CD14-positive monocyte (primary cell): Measurements from ENCODE around the gene CHURC1. TPM values are rescaled to one million over a fixed set of nuclear protein-coding genes. Genes with fewer than 3 reads are reported as not detected.

Source experiments
- DNase-seq, 3 donors: peaks; one replicate each; pipeline ENCODE4 v3.0.0-alpha.2; 2011 to 2022
- H2AFZ ChIP-seq: 2 replicates; pipeline ENCODE4 v1.6.0; 2012; ENCODE audit warnings: mild to moderate bottlenecking, low read depth, low read length, inconsistent platforms; ENCODE audit not compliant: insufficient read depth, poor library complexity, severe bottlenecking
- H3K27ac ChIP-seq, 2 donors: 1 replicate in 1 of 2; 2 replicates in 1 of 2; pipeline ENCODE4 v1.5.1; 2012 to 2013; ENCODE audit warnings: low read length in 2 of 2, control low read depth in 1 of 2, inconsistent platforms in 1 of 2, low read depth in 1 of 2, mild to moderate bottlenecking in 1 of 2
- H3K27me3 ChIP-seq, 2 donors: one replicate each; pipeline versions ENCODE4 v1.6.0 to v1.6.1; 2011 to 2013; ENCODE audit warnings: low read length in 2 of 2; ENCODE audit not compliant: control insufficient read depth in 2 of 2, insufficient read depth in 2 of 2
- H3K36me3 ChIP-seq, 2 donors: replicated peaks in 1 of 2; 1 replicate in 1 of 2; 2 replicates in 1 of 2; pipeline versions ENCODE4 v1.5.1 to v1.6.1; 2012 to 2013; ENCODE audit warnings: low read length in 2 of 2, control low read depth in 1 of 2, inconsistent platforms in 1 of 2, mild to moderate bottlenecking in 1 of 2; ENCODE audit not compliant: insufficient read depth in 2 of 2, control insufficient read depth in 1 of 2
- H3K4me1 ChIP-seq, 2 donors: 1 replicate in 1 of 2; 2 replicates in 1 of 2; pipeline versions ENCODE4 v1.5.1 to v1.6.1; 2012 to 2013; ENCODE audit warnings: low read length in 2 of 2, control low read depth in 1 of 2, inconsistent platforms in 1 of 2, mild to moderate bottlenecking in 1 of 2, moderate library complexity in 1 of 2; ENCODE audit not compliant: insufficient read depth in 2 of 2, control insufficient read depth in 1 of 2
- H3K4me2 ChIP-seq: replicated peaks from 2 replicates; pipeline ENCODE3; 2012; ENCODE audit warnings: low read length, moderate library complexity, mild to moderate bottlenecking; ENCODE audit not compliant: poor library complexity, severe bottlenecking; ENCODE audit errors: extremely low read depth
- H3K4me3 ChIP-seq, 3 experiments: fragments of 200-600 bp in 1 of 3; sonication (generic) in 1 of 3; replicated peaks in 1 of 3; 1 replicate in 2 of 3; 2 replicates in 1 of 3; pipeline ENCODE4 v1.5.1; 2011 to 2013; ENCODE audit warnings: low read length in 3 of 3, mild to moderate bottlenecking in 3 of 3, control low read depth in 2 of 3, low read depth in 2 of 3, inconsistent platforms in 1 of 3, moderate library complexity in 1 of 3
- H3K79me2 ChIP-seq: 2 replicates; pipeline ENCODE4 v1.6.0; 2012; ENCODE audit warnings: mild to moderate bottlenecking, control low read depth, inconsistent platforms, low read length, moderate library complexity; ENCODE audit not compliant: insufficient read depth
- H3K9ac ChIP-seq: 2 replicates; pipeline ENCODE4 v1.6.0; 2017; ENCODE audit warnings: low read length, mild to moderate bottlenecking; ENCODE audit not compliant: insufficient read depth, poor library complexity, severe bottlenecking
- H3K9me3 ChIP-seq, 2 donors: replicated peaks in 1 of 2; 1 replicate in 1 of 2; 2 replicates in 1 of 2; pipeline versions ENCODE4 v1.5.1 to v1.6.1; 2012 to 2013; ENCODE audit warnings: low read length in 2 of 2, control low read depth in 1 of 2; ENCODE audit not compliant: control insufficient read depth in 1 of 2, insufficient read depth in 1 of 2
- H4K20me1 ChIP-seq: 2 replicates; pipeline ENCODE4 v1.6.0; 2012; ENCODE audit warnings: mild to moderate bottlenecking, low read length, control low read depth, moderate library complexity; ENCODE audit not compliant: insufficient read depth
- H3K27ac Mint-ChIP-seq, 7 donors: one replicate each; pipeline ENCODE4 v1.8.0; 2020; ENCODE audit warnings: mild to moderate bottlenecking in 7 of 7, mixed read lengths in 7 of 7, moderate library complexity in 6 of 7, inconsistent platforms in 2 of 7
- H3K27me3 Mint-ChIP-seq, 3 donors: one replicate each; pipeline ENCODE4 v1.8.0; 2021 to 2022; ENCODE audit warnings: low read depth in 3 of 3, mild to moderate bottlenecking in 3 of 3, mixed read lengths in 3 of 3, moderate library complexity in 3 of 3, inconsistent platforms in 1 of 3
- H3K36me3 Mint-ChIP-seq, 2 donors: one replicate each; pipeline ENCODE4 v1.8.0; 2020; ENCODE audit warnings: mixed read lengths in 2 of 2, inconsistent platforms in 1 of 2, mild to moderate bottlenecking in 1 of 2
- H3K4me1 Mint-ChIP-seq: one replicate; pipeline ENCODE4 v1.8.0; 2020; ENCODE audit warnings: mild to moderate bottlenecking, mixed read lengths
- H3K4me3 Mint-ChIP-seq, 2 donors: one replicate each; pipeline ENCODE4 v1.8.0; 2020; ENCODE audit warnings: mild to moderate bottlenecking in 2 of 2, mixed read lengths in 2 of 2, moderate library complexity in 1 of 2
- H3K9me3 Mint-ChIP-seq, 7 donors: one replicate each; pipeline ENCODE4 v1.8.0; 2020 to 2022; ENCODE audit warnings: mixed read lengths in 7 of 7, mild to moderate bottlenecking in 6 of 7, moderate library complexity in 6 of 7, inconsistent platforms in 2 of 7
- WGBS: methylation state at CpG from one replicate; pipeline ENCODE4 v1.1.5; 2013; ENCODE audit warnings: missing lambda C conversion rate; ENCODE audit not compliant: insufficient coverage; 5-methylcytosine and 5-hydroxymethylcytosine counted together
- intact Hi-C, 2 donors: fragments of 100-400 bp; cut with micrococcal nuclease; formaldehyde crosslinking; loops; one replicate each; pipeline versions ENCODE4 v1.15.0 to v1.15.1; 2023
- polyA plus RNA-seq, 3 donors: library from polyadenylated mRNA; depleted of rRNA in 1 of 3; unstranded in 2 of 3; stranded (reverse) in 1 of 3; fragments of 300-500 nt in 2 of 3; fragments of >200 nt in 1 of 3; fragmentation: Illumina TruSeq in 2 of 3; gene quantifications; 1 replicate in 2 of 3; 2 replicates in 1 of 3; pipeline ENCODE4 v1.2.3, GENCODE V29; 2012 to 2021
- TF ChIP-seq, protein P1 (sequence below): fragments of 200-600 bp; IDR thresholded peaks from one replicate; pipeline ENCODE4 v1.8.0; 2022; ENCODE audit warnings: antibody characterized with exemption, mild to moderate bottlenecking

The CHURC1 gene
- polyA plus RNA-seq, 3 donors = 31.1 to 98.3 (median 81.2) TPM

DNA sequence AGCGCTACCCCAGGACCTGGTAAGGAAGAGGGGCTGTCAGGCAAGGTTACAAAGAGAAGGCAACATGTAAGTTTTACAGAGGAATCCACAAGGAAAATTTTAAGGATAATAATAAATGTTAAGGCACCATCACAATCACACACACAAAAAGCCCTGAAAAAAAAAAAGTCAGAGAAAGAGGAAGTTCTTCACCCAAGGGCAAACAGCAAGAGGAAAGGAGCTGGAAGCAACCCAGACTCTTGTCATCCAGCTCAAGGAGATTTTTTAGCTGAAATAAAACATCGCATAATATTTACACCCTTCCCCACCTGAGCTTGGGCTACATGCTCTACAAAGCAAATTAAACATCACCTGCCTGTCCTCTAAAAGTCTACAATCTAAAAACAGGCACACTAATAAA lies 44.1 kb upstream of the CHURC1 start:
- Histone ChIP-seq H3K36me3 (no peaks in the 10 kb centered on the region), H4K20me1 (no peaks in the 10 kb centered on the region), H2AFZ (no peak overlapping the region), H3K9me3 (no peaks in the 10 kb centered on the region), H3K4me1 (no peaks in the 10 kb centered on the region), H3K27me3 (peaks cover 2 to 5% of the 10 kb centered on the region in 2 donors), H3K27ac (no peak overlapping the region), H3K4me3 (no peak overlapping the region), H3K4me2 (no peak overlapping the region), H3K9ac (no peak overlapping the region), H3K79me2 (no peaks in the 10 kb centered on the region)
- Mint-ChIP-seq H3K36me3 (no peaks in the 10 kb centered on the region), H3K27ac (peak overlapping the region in 2 of 7 donors; percentile 30 to 77), H3K4me1 (peaks cover 7% of the 10 kb centered on the region), H3K9me3 (no peaks in the 10 kb centered on the region), H3K27me3 (peaks cover 3 to 18% (median 6%) of the 10 kb centered on the region in 3 donors), H3K4me3 (no peak overlapping the region)
- no peak for DNase-seq
- TF ChIP-seq, protein P1, sequence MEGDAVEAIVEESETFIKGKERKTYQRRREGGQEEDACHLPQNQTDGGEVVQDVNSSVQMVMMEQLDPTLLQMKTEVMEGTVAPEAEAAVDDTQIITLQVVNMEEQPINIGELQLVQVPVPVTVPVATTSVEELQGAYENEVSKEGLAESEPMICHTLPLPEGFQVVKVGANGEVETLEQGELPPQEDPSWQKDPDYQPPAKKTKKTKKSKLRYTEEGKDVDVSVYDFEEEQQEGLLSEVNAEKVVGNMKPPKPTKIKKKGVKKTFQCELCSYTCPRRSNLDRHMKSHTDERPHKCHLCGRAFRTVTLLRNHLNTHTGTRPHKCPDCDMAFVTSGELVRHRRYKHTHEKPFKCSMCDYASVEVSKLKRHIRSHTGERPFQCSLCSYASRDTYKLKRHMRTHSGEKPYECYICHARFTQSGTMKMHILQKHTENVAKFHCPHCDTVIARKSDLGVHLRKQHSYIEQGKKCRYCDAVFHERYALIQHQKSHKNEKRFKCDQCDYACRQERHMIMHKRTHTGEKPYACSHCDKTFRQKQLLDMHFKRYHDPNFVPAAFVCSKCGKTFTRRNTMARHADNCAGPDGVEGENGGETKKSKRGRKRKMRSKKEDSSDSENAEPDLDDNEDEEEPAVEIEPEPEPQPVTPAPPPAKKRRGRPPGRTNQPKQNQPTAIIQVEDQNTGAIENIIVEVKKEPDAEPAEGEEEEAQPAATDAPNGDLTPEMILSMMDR = no peak
- 0% methylated on average over 1 of the region's 2 CpGs for WGBS
- intact Hi-C loops = no loop called here

DNA sequence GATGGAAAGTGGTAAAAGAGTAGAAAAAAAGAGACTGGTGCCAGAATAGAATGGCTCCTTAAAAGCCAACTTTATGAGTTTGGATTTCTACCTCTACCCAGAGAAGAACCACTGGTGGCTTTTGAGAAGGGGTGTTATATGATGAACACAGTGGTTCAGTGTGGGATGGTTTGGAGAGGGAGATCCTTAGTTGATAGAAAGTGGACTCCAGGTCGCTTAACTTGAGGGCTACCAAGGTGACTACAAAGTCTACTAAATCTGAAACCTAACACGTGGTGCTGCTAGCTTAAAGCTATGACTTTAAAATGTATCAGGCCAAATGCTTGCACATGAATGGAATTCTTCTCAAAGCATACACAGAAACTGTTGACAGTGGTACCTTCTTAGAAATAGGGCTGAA lies 42.9 kb upstream of the CHURC1 start:
- WGBS = 94% methylated on average over 2 of the region's 2 CpGs

More for the DNA sequence above, 42.9 kb upstream of the CHURC1 start:
- no peak overlapping the region for H3K4me2 ChIP-seq
- H3K27ac ChIP-seq = no peak overlapping the region
- no peaks in the 10 kb centered on the region for H3K9me3 ChIP-seq
- H2AFZ ChIP-seq = no peak overlapping the region
- H3K36me3 ChIP-seq = no peaks in the 10 kb centered on the region
- no peaks in the 10 kb centered on the region for H4K20me1 ChIP-seq
- Mint-ChIP-seq H3K27me3 (peaks cover 10 to 22% (median 11%) of the 10 kb centered on the region in 3 donors), H3K36me3 (no peaks in the 10 kb centered on the region), H3K27ac (no peak overlapping the region), H3K4me1 (peaks cover 7% of the 10 kb centered on the region), H3K4me3 (no peak overlapping the region), H3K9me3 (no peaks in the 10 kb centered on the region)
- no peak overlapping the region for H3K4me3 ChIP-seq
- H3K79me2 ChIP-seq = no peaks in the 10 kb centered on the region
- intact Hi-C loops = no loop called here
- no peaks in the 10 kb centered on the region for H3K4me1 ChIP-seq
- no peak overlapping the region for H3K9ac ChIP-seq
- no peak for DNase-seq
- peaks cover 7 to 11% of the 10 kb centered on the region in 2 donors for H3K27me3 ChIP-seq
- TF ChIP-seq, protein P1 = no peak
